IMR-90 (cell line): ENCODE results near the gene PCBD1.

ENCODE experiments used
- NFE2L2 ChIP-seq: fragments of 150-350 bp; IDR thresholded peaks from 2 replicates; pipeline ENCODE4 v1.6.1; 2016; ENCODE audit warnings: low read depth, mild to moderate bottlenecking, low read length
- POLR2A ChIP-seq: IDR thresholded peaks from 2 replicates; pipeline ENCODE4 v1.6.1; 2012; ENCODE audit warnings: mild to moderate bottlenecking, low read depth, low read length

DNA sequence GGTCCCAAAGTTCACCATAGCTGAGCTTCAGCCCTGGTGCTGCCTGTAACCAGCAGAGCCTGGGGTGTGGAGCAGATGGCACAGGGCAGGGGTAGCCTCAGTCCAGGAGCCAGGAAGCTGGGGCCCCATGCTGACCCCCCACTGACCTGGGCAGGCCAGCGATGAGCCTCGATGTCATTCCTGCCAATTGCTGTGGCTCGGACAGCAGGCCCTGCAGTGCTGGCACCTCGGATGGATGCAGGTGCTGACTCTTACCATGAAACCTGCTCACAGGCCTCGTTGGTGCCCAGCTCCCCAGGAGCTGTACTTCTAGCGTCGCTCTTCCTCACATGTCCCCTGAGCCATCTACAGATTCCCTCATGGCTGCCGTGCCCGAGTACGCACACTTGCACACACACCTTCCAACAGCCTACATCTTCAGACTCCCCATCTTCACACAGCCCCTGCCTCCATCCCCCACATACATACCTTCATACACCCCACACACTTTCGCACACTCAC lies 46.8 kb upstream of the PCBD1 start:
- TF ChIP-seq POLR2A (no peak), NFE2L2 (no peak)
